ENCODE data around the gene VCAM1.
A peak's percentile ranks its signal among the peaks of the same experiment; 100 is the strongest.
"Not testable (repeated sequence)": the region's sequence is repeated elsewhere in the genome, so short reads cannot be mapped to it uniquely, and the experiment has no call there.

Gene VCAM1

GRCh38 chr1:100780814-100781213 lies 61.3 kb downstream of the VCAM1 start:
- DNase-seq (ENCODE audit: low read depth), result no peak

- DNase-seq (ENCODE audit: low read depth), result not testable (repeated sequence)
Measured at GRCh38 chr1:100781728-100782127, 62.2 kb downstream of the VCAM1 start.

- DNase-seq (ENCODE audit: low read depth), result no peak
Measured at GRCh38 chr1:100782473-100783039, 63.0 kb downstream of the VCAM1 start.

GRCh38 chr1:100785470-100786052 lies 66.0 kb downstream of the VCAM1 start:
- DNase-seq (ENCODE audit: low read depth), result peak; percentile 38

GRCh38 chr1:100786870-100787269 lies 67.3 kb downstream of the VCAM1 start:
- DNase-seq (ENCODE audit: low read depth), result no peak

Data from EH (cell line).